ENCODE measurements around the gene SUFU.

DNA sequence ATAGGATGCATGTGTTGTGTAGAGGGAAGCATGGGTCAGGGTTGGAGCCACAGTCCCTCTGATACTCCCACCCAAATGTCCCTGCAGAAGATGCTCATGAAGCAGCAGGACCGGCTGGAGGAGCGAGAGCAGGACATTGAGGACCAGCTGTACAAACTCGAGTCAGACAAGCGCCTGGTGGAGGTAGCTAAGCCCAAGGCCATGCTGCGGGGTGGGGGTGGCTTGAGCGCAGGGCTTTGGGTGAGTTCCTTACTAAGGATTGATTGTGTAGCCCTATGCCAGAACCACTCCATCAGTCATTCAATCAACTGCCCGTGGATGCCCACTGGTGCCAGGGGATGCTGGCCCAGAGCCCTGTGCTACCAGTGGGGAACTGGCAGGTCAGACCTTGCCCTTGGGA is 150.8 kb downstream of the SUFU start:
- TF ChIP-seq CTCF (IDR thresholded peaks at IDR 0.05) (no peak), POLR2A (IDR thresholded peaks at IDR 0.05) (no peak)

Data from gastroesophageal sphincter (tissue), 3 donors.